ENCODE results near the gene TRIM49D2. TPM values are rescaled to one million over a fixed set of nuclear protein-coding genes. Genes with fewer than 3 reads are reported as not detected.
"Not testable (repeated sequence)": the region's sequence is repeated elsewhere in the genome, so short reads cannot be mapped to it uniquely, and the experiment has no call there.

Gene TRIM49D2, protein sequence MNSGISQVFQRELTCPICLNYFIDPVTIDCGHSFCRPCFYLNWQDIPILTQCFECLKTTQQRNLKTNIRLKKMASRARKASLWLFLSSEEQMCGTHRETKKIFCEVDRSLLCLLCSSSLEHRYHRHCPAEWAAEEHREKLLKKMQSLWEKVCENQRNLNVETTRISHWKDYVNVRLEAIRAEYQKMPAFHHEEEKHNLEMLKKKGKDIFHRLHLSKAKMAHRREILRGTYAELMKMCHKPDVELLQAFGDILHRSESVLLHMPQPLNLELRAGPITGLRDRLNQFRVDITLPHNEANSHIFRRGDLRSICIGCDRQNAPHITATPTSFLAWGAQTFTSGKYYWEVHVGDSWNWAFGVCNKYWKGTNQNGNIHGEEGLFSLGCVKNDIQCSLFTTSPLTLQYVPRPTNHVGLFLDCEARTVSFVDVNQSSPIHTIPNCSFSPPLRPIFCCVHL
- not detected for total RNA-seq

DNA sequence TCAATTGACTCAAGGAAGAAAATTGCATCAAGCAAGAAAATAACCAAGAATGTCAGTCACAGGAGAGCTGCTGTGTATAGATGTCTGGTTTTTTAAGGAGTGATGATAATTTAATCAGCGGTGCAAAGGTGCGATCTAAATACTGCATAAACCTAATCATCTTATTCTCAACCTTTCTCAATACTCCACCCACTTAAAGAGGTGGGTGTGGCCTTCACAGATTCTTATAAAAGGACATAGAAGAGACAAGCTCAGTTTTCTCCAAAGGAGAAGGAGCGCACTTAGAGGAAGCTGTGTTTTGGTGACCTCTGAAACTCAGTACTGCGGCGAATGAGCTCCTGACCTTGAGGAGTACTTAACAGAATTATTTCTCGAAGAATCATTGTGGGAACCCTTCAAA is at the start of gene TRIM49D2:
Gene TRIM49D2 (plus strand): TSS at position 301 of the 400 bp plus-strand sequence. CDS start 2,698 bp downstream, outside the sequence.
- intact Hi-C loops (cut with micrococcal nuclease); H3K4me1 Mint-ChIP-seq (ENCODE audit: low read depth); DNase-seq; H3K4me3 Mint-ChIP-seq; H3K9me3 Mint-ChIP-seq; CTCF ChIA-PET; H3K27me3 Mint-ChIP-seq (ENCODE audit: low read depth); H3K36me3 Mint-ChIP-seq (ENCODE audit: low read depth); H3K27ac Mint-ChIP-seq: not testable (repeated sequence)

GRCh38 chr11:89877511-89877910 is 46.4 kb upstream of the TRIM49D2 start:
- H3K9me3 Mint-ChIP-seq; CTCF ChIA-PET; H3K36me3 Mint-ChIP-seq (ENCODE audit: low read depth); H3K27me3 Mint-ChIP-seq (ENCODE audit: low read depth); H3K27ac Mint-ChIP-seq; intact Hi-C loops (cut with micrococcal nuclease); DNase-seq; H3K4me3 Mint-ChIP-seq; H3K4me1 Mint-ChIP-seq (ENCODE audit: low read depth): not testable (repeated sequence)

GRCh38 chr11:89893245-89893644 is 30.6 kb upstream of the TRIM49D2 start:
- H3K27me3 Mint-ChIP-seq (ENCODE audit: low read depth); intact Hi-C loops (cut with micrococcal nuclease); H3K4me3 Mint-ChIP-seq; CTCF ChIA-PET; H3K36me3 Mint-ChIP-seq (ENCODE audit: low read depth); H3K9me3 Mint-ChIP-seq; DNase-seq; H3K27ac Mint-ChIP-seq; H3K4me1 Mint-ChIP-seq (ENCODE audit: low read depth): not testable (repeated sequence)

DNA sequence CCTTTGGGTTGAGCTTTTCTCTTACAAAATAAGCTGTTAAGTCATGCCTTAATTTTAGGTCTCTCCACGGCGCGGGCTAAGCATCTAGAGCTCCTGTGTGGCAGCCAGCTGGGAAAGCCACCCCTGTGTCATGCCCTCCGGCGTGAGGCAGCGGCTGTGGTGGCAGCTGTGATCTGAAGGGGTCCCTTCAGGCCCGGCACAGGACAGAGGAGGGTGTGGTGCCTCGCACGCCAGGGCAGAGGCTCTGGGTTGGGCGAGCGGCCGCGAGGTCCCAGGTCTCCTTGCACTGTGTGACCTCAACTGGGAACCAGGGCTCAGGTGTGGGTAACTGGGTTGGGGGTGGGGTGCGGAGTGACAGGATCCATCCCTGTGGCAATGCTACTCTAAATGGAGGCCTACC is 23.1 kb upstream of the TRIM49D2 start:
- intact Hi-C loops (cut with micrococcal nuclease); H3K4me1 Mint-ChIP-seq (ENCODE audit: low read depth); H3K4me3 Mint-ChIP-seq; CTCF ChIA-PET; H3K36me3 Mint-ChIP-seq (ENCODE audit: low read depth); H3K27me3 Mint-ChIP-seq (ENCODE audit: low read depth); H3K9me3 Mint-ChIP-seq; H3K27ac Mint-ChIP-seq; DNase-seq: not testable (repeated sequence)

DNA sequence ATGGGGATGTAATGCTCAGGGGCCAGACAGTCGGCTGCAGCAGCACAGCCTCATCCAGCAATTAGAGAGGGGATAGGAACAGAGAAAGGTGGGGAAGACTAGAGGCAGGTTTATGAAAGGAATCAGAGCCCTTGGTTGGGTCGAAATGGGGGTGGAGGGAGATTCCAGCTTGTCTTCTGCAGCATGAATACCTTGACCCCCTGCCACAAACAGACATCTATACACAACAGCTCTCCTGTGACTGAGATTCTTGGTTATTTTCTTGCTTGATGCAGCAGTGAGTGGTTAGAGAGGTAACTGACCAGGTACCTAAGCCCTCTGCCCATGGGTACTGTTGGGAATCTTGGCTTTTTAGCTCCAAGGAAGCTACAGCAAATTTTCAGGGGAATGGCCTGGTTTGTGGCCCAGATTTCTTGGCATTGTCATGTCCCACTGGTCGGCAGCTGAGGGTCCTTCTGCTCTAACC is 1.6 kb upstream of the TRIM49D2 start, which contains the start of gene TRIM49D1:
Gene TRIM49D1 (minus strand): TSS at position 51 of the 466 bp plus-strand sequence. CDS start 4,535 bp downstream, outside the sequence.
- H3K4me3 Mint-ChIP-seq: no peak within 1 kb of the TSS
- H3K4me1 Mint-ChIP-seq (ENCODE audit: low read depth): no peaks in the 10 kb centered on the region
- no peak for DNase-seq
- no peaks in the 10 kb centered on the region for H3K27me3 Mint-ChIP-seq (ENCODE audit: low read depth)
- intact Hi-C loops (cut with micrococcal nuclease): no loop called here
- CTCF ChIA-PET: no interaction called here
- H3K9me3 Mint-ChIP-seq: no peaks in the 10 kb centered on the region
- no peaks in the 10 kb centered on the region for H3K36me3 Mint-ChIP-seq (ENCODE audit: low read depth)
- H3K27ac Mint-ChIP-seq: no peak within 1 kb of the TSS

GRCh38 chr11:89960833-89961232 is 37.0 kb downstream of the TRIM49D2 start:
- H3K4me1 Mint-ChIP-seq (ENCODE audit: low read depth); intact Hi-C loops (cut with micrococcal nuclease); H3K4me3 Mint-ChIP-seq; CTCF ChIA-PET; H3K36me3 Mint-ChIP-seq (ENCODE audit: low read depth); H3K9me3 Mint-ChIP-seq; H3K27ac Mint-ChIP-seq; DNase-seq; H3K27me3 Mint-ChIP-seq (ENCODE audit: low read depth): not testable (repeated sequence)

GRCh38 chr11:89965737-89966136 is 41.9 kb downstream of the TRIM49D2 start, which contains the start of gene TRIM64:
Gene TRIM64, plus strand, starts transcription at chr11:89966037. Its CDS starts 2,467 bp downstream, at chr11:89968504.
- H3K4me1 Mint-ChIP-seq (ENCODE audit: low read depth); DNase-seq; H3K27ac Mint-ChIP-seq; H3K9me3 Mint-ChIP-seq; H3K36me3 Mint-ChIP-seq (ENCODE audit: low read depth); CTCF ChIA-PET; H3K27me3 Mint-ChIP-seq (ENCODE audit: low read depth); intact Hi-C loops (cut with micrococcal nuclease); H3K4me3 Mint-ChIP-seq: not testable (repeated sequence)

Other genes with a start within 250 kb of the TRIM49D2 start
- not detected for gene TRIM77, start 213.8 kb upstream of the TRIM49D2 start, total RNA-seq
- not detected for gene TRIM49, start 115.5 kb upstream of the TRIM49D2 start, total RNA-seq
- not detected for gene TRIM64B, start 45.6 kb upstream of the TRIM49D2 start, total RNA-seq
- gene TRIM49D1, start 1.8 kb upstream of the TRIM49D2 start, total RNA-seq: not detected
- gene TRIM64, start 42.0 kb downstream of the TRIM49D2 start, total RNA-seq: not detected
- not detected for gene TRIM49C, start 107.0 kb downstream of the TRIM49D2 start, total RNA-seq
- gene UBTFL1, start 161.9 kb downstream of the TRIM49D2 start, total RNA-seq: not detected
- gene NAALAD2, start 210.6 kb downstream of the TRIM49D2 start, total RNA-seq: not detected

All from activated naive CD4-positive, alpha-beta T cell treated with anti-CD3 and anti-CD28 coated beads for 36 hours (primary cell).